Neural crest cell (in vitro differentiated cells): ENCODE results near the gene DPYSL4. TPM values are rescaled to one million over a fixed set of nuclear protein-coding genes. Genes with fewer than 3 reads are reported as not detected.

Source experiments
- DNase-seq: peaks from one replicate; pipeline ENCODE4 v3.0.0; 2021; ENCODE audit warnings: low read depth, mixed read lengths, low spot score
- H3K27ac Mint-ChIP-seq: one replicate; pipeline ENCODE4 v1.8.0; 2021; ENCODE audit warnings: mild to moderate bottlenecking, mixed read lengths; ENCODE audit not compliant: unreplicated experiment
- H3K27me3 Mint-ChIP-seq: 2 replicates; pipeline ENCODE4 v1.8.0; 2021; ENCODE audit warnings: low read depth, mild to moderate bottlenecking, mixed read lengths
- H3K36me3 Mint-ChIP-seq: 2 replicates; pipeline ENCODE4 v1.8.0; 2021; ENCODE audit warnings: low read depth, mild to moderate bottlenecking, mixed read lengths
- H3K4me1 Mint-ChIP-seq: 2 replicates; pipeline ENCODE4 v1.8.0; 2021; ENCODE audit warnings: mixed read lengths
- H3K4me3 Mint-ChIP-seq: one replicate; pipeline ENCODE4 v1.8.0; 2021; ENCODE audit warnings: mild to moderate bottlenecking, mixed read lengths
- H3K9me3 Mint-ChIP-seq: 2 replicates; pipeline ENCODE4 v1.8.0; 2021; ENCODE audit warnings: mixed read lengths
- CTCF ChIP-seq: fragments of 200-600 bp; sonication (generic); conservative IDR thresholded peaks from 2 replicates; pipeline ENCODE4 v1.5.0; 2021; ENCODE audit warnings: antibody characterized with exemption, mild to moderate bottlenecking
- total RNA-seq: library from RNA; stranded (reverse); gene quantifications from 2 replicates; pipeline ENCODE4 v1.2.1, GENCODE V29; 2021

Gene DPYSL4
- total RNA-seq, 1 donor from 2014 or later: 155 TPM

- H3K9me3 Mint-ChIP-seq: no peaks in the 10 kb centered on the region
- no peak overlapping the region for H3K27ac Mint-ChIP-seq
- H3K27me3 Mint-ChIP-seq: no peaks in the 10 kb centered on the region
- no peak for TF ChIP-seq CTCF
- peaks cover 19% of the 10 kb centered on the region for H3K4me1 Mint-ChIP-seq
- no peak for DNase-seq
- no peak overlapping the region for H3K4me3 Mint-ChIP-seq
- H3K36me3 Mint-ChIP-seq: no peaks in the 10 kb centered on the region
Measured at GRCh38 chr10:132241086-132241485, 54.3 kb downstream of the DPYSL4 start.

GRCh38 chr10:132241496-132241895, 54.7 kb downstream of the DPYSL4 start:
- Mint-ChIP-seq H3K27ac (no peak overlapping the region), H3K4me1 (peaks cover 19% of the 10 kb centered on the region), H3K4me3 (no peak overlapping the region), H3K9me3 (no peaks in the 10 kb centered on the region), H3K36me3 (no peaks in the 10 kb centered on the region), H3K27me3 (no peaks in the 10 kb centered on the region)
- no peak for DNase-seq
- no peak for TF ChIP-seq CTCF

GRCh38 chr10:132242103-132242840, 55.5 kb downstream of the DPYSL4 start:
- Mint-ChIP-seq H3K4me1 (peaks cover 19% of the 10 kb centered on the region), H3K27ac (peak overlapping the region; percentile 43), H3K27me3 (no peaks in the 10 kb centered on the region), H3K4me3 (no peak overlapping the region), H3K36me3 (no peaks in the 10 kb centered on the region), H3K9me3 (no peaks in the 10 kb centered on the region)
- TF ChIP-seq CTCF: no peak
- DNase-seq: no peak

- TF ChIP-seq CTCF: no peak
- Mint-ChIP-seq H3K36me3 (no peaks in the 10 kb centered on the region), H3K27ac (no peak overlapping the region), H3K4me3 (no peak overlapping the region), H3K27me3 (no peaks in the 10 kb centered on the region), H3K4me1 (peaks cover 19% of the 10 kb centered on the region), H3K9me3 (no peaks in the 10 kb centered on the region)
- DNase-seq: no peak
Measured at GRCh38 chr10:132243141-132243540, 56.4 kb downstream of the DPYSL4 start.

GRCh38 chr10:132243626-132244025, 56.9 kb downstream of the DPYSL4 start:
- no peaks in the 10 kb centered on the region for H3K27me3 Mint-ChIP-seq
- no peak overlapping the region for H3K4me3 Mint-ChIP-seq
- H3K4me1 Mint-ChIP-seq: peaks cover 19% of the 10 kb centered on the region
- no peaks in the 10 kb centered on the region for H3K36me3 Mint-ChIP-seq
- no peak for TF ChIP-seq CTCF
- DNase-seq: no peak
- no peak overlapping the region for H3K27ac Mint-ChIP-seq
- H3K9me3 Mint-ChIP-seq: no peaks in the 10 kb centered on the region
